LNCAP (cell line): ENCODE measurements around the gene ZRANB1.

Experiments used
- TF ChIP-seq, protein P1 (sequence below): fragments of 450-650 bp; IDR thresholded peaks from 2 replicates; pipeline ENCODE4 v1.5.1; 2017; ENCODE audit warnings: mild to moderate bottlenecking

The ZRANB1 gene

DNA sequence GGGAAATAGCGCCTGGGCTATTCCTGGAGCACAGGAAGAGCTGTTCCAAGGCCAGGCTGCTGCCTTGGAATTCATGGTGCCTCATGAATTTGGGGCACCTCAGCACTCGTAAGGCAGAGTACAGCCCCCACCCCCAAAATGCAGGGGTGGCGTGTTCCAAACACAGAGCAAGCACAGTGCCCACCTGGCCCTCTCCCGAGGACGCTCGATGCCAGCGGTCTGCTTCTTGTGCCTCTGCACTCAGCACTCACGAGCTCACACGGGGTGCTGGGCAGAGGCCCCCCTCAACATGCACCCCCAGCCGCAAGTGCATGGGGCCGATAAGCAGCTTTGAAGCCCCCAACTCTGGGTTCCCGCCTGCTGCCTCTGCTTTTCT is 60.1 kb downstream of the ZRANB1 start:
- TF ChIP-seq, protein P1, sequence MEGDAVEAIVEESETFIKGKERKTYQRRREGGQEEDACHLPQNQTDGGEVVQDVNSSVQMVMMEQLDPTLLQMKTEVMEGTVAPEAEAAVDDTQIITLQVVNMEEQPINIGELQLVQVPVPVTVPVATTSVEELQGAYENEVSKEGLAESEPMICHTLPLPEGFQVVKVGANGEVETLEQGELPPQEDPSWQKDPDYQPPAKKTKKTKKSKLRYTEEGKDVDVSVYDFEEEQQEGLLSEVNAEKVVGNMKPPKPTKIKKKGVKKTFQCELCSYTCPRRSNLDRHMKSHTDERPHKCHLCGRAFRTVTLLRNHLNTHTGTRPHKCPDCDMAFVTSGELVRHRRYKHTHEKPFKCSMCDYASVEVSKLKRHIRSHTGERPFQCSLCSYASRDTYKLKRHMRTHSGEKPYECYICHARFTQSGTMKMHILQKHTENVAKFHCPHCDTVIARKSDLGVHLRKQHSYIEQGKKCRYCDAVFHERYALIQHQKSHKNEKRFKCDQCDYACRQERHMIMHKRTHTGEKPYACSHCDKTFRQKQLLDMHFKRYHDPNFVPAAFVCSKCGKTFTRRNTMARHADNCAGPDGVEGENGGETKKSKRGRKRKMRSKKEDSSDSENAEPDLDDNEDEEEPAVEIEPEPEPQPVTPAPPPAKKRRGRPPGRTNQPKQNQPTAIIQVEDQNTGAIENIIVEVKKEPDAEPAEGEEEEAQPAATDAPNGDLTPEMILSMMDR = no peak

DNA sequence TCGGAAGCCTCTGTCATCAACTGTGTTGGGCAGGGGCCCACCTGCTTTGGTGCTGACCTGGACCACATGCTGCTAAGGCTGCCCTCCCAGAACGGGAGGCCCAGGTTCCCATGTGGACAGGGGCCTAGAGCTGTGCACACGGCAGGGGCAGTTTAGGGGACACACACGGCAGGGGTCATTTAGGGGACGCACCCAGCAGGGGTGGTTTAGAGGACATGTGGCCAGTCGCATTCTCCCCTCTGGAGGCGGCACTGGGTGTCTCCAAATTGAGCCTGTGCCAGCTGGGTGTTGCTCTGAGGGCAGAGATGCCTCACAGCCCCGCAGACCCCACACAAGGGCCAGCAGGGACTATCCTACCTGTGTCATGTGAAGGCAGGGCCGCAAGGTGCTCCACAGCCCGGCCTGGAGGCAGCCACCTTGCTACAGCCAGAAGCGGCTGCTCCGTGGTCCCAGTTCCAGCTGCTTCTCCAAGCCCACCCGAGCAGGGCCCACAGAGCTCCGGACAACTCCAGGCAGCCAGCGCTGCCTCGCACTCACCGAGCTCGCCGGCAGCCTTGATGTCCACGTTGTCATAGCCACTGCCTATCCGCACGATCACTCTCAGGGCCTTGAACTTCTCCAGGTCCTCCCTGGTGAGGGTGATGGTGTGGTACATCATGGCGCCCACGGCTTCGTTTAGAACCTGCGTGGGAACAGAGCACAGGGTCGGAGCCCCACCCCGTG is 60.7 kb downstream of the ZRANB1 start:
- TF ChIP-seq, protein P1 = no peak

DNA sequence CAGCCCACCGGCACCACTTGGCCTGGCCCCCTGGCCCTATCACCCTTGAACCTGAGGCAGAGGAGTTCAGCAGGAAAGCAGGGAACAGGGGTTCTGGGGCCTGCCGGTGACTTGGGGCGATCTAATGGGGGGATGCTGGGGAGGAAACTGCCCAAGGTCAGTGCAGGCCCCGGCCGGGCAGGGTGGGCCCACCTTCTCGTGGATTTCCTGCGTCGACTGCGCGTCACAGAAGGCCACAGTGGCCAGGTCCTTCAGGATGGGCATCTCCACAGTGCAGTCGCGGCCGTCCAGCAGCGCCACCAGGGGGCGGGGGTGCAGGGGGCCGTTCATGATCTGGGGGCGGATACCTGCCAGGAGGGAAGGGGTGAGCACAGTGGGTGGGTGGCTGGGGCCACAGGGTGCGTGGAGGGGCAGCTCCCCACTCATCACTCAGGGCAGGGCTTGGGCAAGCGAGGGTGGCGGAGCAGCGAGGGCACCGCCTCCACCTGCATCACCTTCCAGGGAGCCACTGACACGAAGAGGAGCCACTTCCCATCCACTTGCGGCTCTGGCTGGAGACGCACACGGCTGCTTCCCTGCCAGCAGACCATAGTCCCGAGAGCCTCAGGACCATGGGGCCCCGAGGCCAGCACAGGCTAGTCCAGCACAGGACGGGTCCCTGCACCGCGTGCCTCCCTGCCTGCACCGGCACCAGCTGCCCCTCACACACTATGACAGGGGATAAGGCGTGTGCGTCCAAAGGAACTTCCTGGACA is 61.4 kb downstream of the ZRANB1 start:
- TF ChIP-seq, protein P1 = 0 out of 2 replicates have a peak, but pooled peaks have one; percentile 14

DNA sequence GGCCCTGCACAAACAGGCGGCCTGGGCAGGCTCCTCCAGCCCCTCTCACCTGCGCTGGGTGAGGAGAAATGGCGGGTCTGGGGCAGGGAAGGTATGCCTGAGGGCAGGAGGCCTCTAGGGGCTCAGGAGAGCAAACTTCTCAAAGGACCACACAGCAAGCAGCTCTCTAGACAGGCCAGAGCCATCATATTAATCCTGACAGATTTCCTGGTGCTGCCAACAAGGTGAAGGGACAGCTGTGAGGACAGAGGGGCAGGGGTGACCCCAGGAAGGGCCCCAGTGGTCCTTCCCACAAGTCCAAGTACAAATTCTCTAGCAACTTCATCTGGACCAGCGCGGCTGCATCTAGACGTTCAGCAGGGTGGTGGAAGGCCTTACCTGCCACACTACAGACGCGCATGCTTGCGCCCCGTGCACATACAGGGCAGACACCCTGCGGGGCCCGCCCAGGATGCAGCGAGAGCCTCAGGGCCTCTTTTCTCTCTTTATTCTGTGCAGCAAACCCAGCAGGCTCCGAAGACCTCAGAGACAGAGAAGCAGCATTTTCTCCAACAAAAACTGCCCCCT is 62.1 kb downstream of the ZRANB1 start:
- TF ChIP-seq, protein P1 = no peak

- TF ChIP-seq, protein P1 = no peak
Observed at GRCh38 chr10:125004571-125005311, 62.8 kb downstream of the ZRANB1 start.

- TF ChIP-seq, protein P1 = no peak
Observed at GRCh38 chr10:125005312-125006187, 63.6 kb downstream of the ZRANB1 start.
